GM12878 (cell line): ENCODE measurements around the gene PTPRM. TPM values are rescaled to one million over a fixed set of nuclear protein-coding genes. Genes with fewer than 3 reads are reported as not detected.

Source experiments
- ATAC-seq: fragments of 200-7000 bp; cut with Tn5 transposase; 3 replicates; pipeline ENCODE4 v1.9.1; 2020; ENCODE audit warnings: mild to moderate bottlenecking, moderate library complexity
- BruUV-seq: library from RNA; stranded (reverse); fragments of 400-500 nt; replicated peaks from 2 replicates; lab custom pipeline; 2021; lab: Mats Ljungman, UMichigan
- CTCF ChIA-PET: fragments of 300-600 bp; sonication (Branson Sonifier 250); formaldehyde crosslinking; extraction: SDS; loops from one replicate; lab custom pipeline; 2021; ENCODE audit warnings: inconsistent platforms; lab: Yijun Ruan, JAX
- POLR2A ChIA-PET: fragments of 350-600 bp; formaldehyde crosslinking; extraction: SDS; loops from one replicate; lab custom pipeline; 2021; ENCODE audit warnings: inconsistent platforms; lab: Charles Lee
- RAD21 ChIA-PET: fragments of 300-600 bp; sonication (Branson Sonifier 250); formaldehyde crosslinking; loops from one replicate; lab custom pipeline; 2023; ENCODE audit warnings: antibody characterized with exemption; ENCODE audit not compliant: unreplicated experiment; lab: Charles Lee
- SMC1A ChIA-PET: fragments of 300-600 bp; sonication (Branson Sonifier 250); formaldehyde crosslinking; loops from one replicate; lab custom pipeline; 2023; ENCODE audit not compliant: unreplicated experiment, uncharacterized antibody; lab: Charles Lee
- DNase-seq: peaks from one replicate; pipeline ENCODE4 v3.0.0-alpha.2; 2011; ENCODE audit warnings: low read depth, low spot score
- FAIRE-seq: peaks from 3 replicates; lab custom pipeline; 2011; peaks lifted over from hg19 to GRCh38; lab: Jason Lieb, UNC
- H2AFZ ChIP-seq: 2 replicates; pipeline ENCODE4 v1.6.0; 2011; ENCODE audit warnings: low read depth, low read length, control low read depth; ENCODE audit not compliant: control insufficient read depth
- H3K27ac ChIP-seq: 2 replicates; pipeline ENCODE4 v1.5.1; 2011; ENCODE audit warnings: control low read depth; ENCODE audit not compliant: control insufficient read depth, insufficient read depth
- H3K27me3 ChIP-seq, 2 experiments: replicated peaks in 1 of 2; 2 replicates each; pipeline versions ENCODE4 v1.6.0 to v1.6.1; 2011; ENCODE audit warnings: low read length in 1 of 2; ENCODE audit not compliant: control insufficient read depth in 2 of 2, insufficient read depth in 2 of 2
- H3K36me3 ChIP-seq, 2 experiments: 2 replicates each; pipeline ENCODE4 v1.5.1; 2011; ENCODE audit warnings: low read length in 1 of 2; ENCODE audit not compliant: control insufficient read depth in 2 of 2, insufficient read depth in 2 of 2
- H3K4me1 ChIP-seq: 2 replicates; pipeline ENCODE4 v1.6.1; 2011; ENCODE audit warnings: mild to moderate bottlenecking, low read length, moderate library complexity, mixed read lengths; ENCODE audit not compliant: control insufficient read depth, insufficient read depth
- H3K4me2 ChIP-seq: 2 replicates; pipeline ENCODE4 v1.6.0; 2011; ENCODE audit warnings: control low read depth; ENCODE audit not compliant: control insufficient read depth, insufficient read depth
- H3K4me3 ChIP-seq: fragments of 200-600 bp; sonication (generic); 2 replicates; pipeline ENCODE4 v1.5.1; 2016
- H3K79me2 ChIP-seq: 2 replicates; pipeline ENCODE4 v1.6.0; 2011; ENCODE audit warnings: low read length; ENCODE audit not compliant: control insufficient read depth, insufficient read depth
- H3K9ac ChIP-seq: 2 replicates; pipeline ENCODE4 v1.8.0; 2011; ENCODE audit warnings: low read length, control low read depth, mixed read lengths; ENCODE audit not compliant: control insufficient read depth, insufficient read depth
- H3K9me3 ChIP-seq: replicated peaks from 3 replicates; pipeline ENCODE4 v1.5.1; 2011; ENCODE audit warnings: mild to moderate bottlenecking, low read length; ENCODE audit not compliant: control insufficient read depth, insufficient read depth
- H4K20me1 ChIP-seq: 2 replicates; pipeline ENCODE4 v1.6.0; 2011; ENCODE audit not compliant: control insufficient read depth, insufficient read depth
- KLF5 ChIP-seq: fragments of 450-650 bp; IDR thresholded peaks from 2 replicates; pipeline ENCODE4 v1.6.1; 2014; ENCODE audit warnings: mild to moderate bottlenecking; ENCODE audit not compliant: partially characterized antibody
- MYB ChIP-seq: fragments of 150-350 bp; IDR thresholded peaks from 2 replicates; pipeline ENCODE4 v1.6.1; 2014; ENCODE audit warnings: mild to moderate bottlenecking, low read depth, low read length, borderline replicate concordance
- SPI1 ChIP-seq: IDR thresholded peaks from 2 replicates; pipeline ENCODE4 v1.6.1; 2011; ENCODE audit warnings: low read depth, mild to moderate bottlenecking, low read length, moderate library complexity, borderline replicate concordance; ENCODE audit not compliant: insufficient read depth
- WGBS: methylation state at CpG from one replicate; pipeline ENCODE4 v1.1.6; 2016; ENCODE audit warnings: low lambda C conversion rate; ENCODE audit not compliant: insufficient replicate concordance, insufficient coverage; ENCODE audit errors: missing lambda C conversion rate; 5-methylcytosine and 5-hydroxymethylcytosine counted together
- in situ Hi-C: fragments of 300-500 bp; cut with MboI; formaldehyde crosslinking; loops from 9 replicates; pipeline ENCODE4 v1.14.3; 2018; ENCODE audit warnings: mixed read lengths
- intact Hi-C: fragments of 100-400 bp; cut with micrococcal nuclease; formaldehyde crosslinking; loops from one replicate; pipeline ENCODE4 v1.14.2; 2022; ENCODE audit not compliant: unreplicated experiment
- polyA plus RNA-seq, 11 experiments: library from polyadenylated mRNA; depleted of rRNA in 4 of 11; unstranded in 6 of 11; stranded (reverse) in 5 of 11; fragments of >200 nt; fragmentation: Nextera tagmentation in 4 of 11; fragmentation: Illumina TruSeq in 1 of 11; extraction: Ambion mirVana in 4 of 11; extraction: Trizol in 1 of 11; gene quantifications; 1 replicate in 1 of 11; 2 replicates in 10 of 11; pipeline versions ENCODE4 v1.2.1 to v1.2.3, GENCODE V29; 2011 to 2016; ENCODE audit warnings: inconsistent platforms in 2 of 11, missing spikeins in 2 of 11, low read depth in 1 of 11
- total RNA-seq, 4 experiments: library from RNA; depleted of rRNA in 3 of 4; stranded (reverse); fragments of >200 nt in 3 of 4; fragmentation: Illumina TruSeq in 1 of 4; extraction: Trizol in 1 of 4; gene quantifications; 2 replicates each; pipeline versions ENCODE4 v1.2.1 to v1.2.3, GENCODE V29; 2013 to 2021
- TF ChIP-seq, protein P1 (sequence below): fragments of 450-650 bp; formaldehyde crosslinking; IDR thresholded peaks from 2 replicates; pipeline ENCODE4 v1.4.0; 2020; ENCODE audit warnings: mild to moderate bottlenecking, moderate library complexity
- TF ChIP-seq, protein P2 (sequence below): fragments of 450-650 bp; IDR thresholded peaks from 2 replicates; pipeline ENCODE4 v1.6.1; 2017; ENCODE audit warnings: low read depth, mild to moderate bottlenecking, moderate library complexity

Gene PTPRM
- total and polyA plus RNA-seq, 10 of the 15 experiments (the other 5 are each of a cell fraction or from before 2014, with no cell fraction given): 0.07 to 22.6 (median 0.60) TPM

DNA sequence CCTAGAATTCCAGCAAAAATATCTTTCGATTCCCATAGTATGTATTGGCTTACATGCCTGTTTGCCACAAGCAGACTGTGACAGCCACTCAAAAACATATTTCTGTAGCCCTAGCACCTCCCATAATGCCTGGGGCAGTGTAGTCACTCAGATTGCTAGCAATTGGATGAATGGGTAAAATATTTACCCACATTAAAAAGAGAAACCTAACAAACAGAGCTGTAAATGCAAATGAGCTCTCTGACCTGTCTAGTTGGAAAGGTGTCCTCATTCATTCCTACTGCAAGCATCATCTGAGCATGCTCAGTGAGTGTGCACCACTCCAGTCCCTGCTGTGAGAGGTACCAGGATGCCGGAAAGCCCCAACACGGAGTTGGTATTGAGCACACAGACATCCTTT, 808.1 kb downstream of the PTPRM start (continued):
- TF ChIP-seq, protein P1, sequence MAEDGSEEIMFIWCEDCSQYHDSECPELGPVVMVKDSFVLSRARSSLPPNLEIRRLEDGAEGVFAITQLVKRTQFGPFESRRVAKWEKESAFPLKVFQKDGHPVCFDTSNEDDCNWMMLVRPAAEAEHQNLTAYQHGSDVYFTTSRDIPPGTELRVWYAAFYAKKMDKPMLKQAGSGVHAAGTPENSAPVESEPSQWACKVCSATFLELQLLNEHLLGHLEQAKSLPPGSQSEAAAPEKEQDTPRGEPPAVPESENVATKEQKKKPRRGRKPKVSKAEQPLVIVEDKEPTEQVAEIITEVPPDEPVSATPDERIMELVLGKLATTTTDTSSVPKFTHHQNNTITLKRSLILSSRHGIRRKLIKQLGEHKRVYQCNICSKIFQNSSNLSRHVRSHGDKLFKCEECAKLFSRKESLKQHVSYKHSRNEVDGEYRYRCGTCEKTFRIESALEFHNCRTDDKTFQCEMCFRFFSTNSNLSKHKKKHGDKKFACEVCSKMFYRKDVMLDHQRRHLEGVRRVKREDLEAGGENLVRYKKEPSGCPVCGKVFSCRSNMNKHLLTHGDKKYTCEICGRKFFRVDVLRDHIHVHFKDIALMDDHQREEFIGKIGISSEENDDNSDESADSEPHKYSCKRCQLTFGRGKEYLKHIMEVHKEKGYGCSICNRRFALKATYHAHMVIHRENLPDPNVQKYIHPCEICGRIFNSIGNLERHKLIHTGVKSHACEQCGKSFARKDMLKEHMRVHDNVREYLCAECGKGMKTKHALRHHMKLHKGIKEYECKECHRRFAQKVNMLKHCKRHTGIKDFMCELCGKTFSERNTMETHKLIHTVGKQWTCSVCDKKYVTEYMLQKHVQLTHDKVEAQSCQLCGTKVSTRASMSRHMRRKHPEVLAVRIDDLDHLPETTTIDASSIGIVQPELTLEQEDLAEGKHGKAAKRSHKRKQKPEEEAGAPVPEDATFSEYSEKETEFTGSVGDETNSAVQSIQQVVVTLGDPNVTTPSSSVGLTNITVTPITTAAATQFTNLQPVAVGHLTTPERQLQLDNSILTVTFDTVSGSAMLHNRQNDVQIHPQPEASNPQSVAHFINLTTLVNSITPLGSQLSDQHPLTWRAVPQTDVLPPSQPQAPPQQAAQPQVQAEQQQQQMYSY (CRISPR knock-in tag): no peak
- no peak for TF ChIP-seq MYB

DNA sequence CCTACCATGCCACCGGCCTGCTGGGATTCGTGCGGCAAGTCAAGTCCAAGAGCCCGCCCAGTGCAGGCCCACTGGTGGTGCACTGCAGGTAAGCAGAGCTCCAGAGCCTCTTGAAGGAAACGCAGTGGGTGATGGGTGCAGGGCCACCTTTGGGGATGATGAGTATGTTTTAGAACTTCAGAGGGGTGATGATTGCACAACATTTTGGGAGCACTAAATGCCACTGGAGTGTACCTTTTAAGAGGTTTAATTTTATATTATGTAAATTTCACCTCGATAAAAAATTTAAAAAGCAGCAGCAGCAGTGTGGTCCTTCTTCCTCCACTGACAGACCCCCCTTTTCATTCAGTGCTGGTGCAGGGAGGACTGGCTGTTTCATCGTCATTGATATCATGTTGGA, 809.0 kb downstream of the PTPRM start:
- WGBS: 23% methylated on average over 7 of the region's 7 CpGs
- Histone ChIP-seq H3K4me1 (no peaks in the 10 kb centered on the region), H3K9me3 (no peaks in the 10 kb centered on the region), H3K79me2 (no peaks in the 10 kb centered on the region), H2AFZ (no peak overlapping the region), H3K36me3 (no peaks in the 10 kb centered on the region), H4K20me1 (no peaks in the 10 kb centered on the region), H3K4me3 (no peak overlapping the region), H3K4me2 (no peak overlapping the region), H3K9ac (no peak overlapping the region), H3K27ac (no peak overlapping the region), H3K27me3 (peaks cover 0 to 2% of the 10 kb centered on the region in 2 experiments; a peak in 3 of 4 replicates)
- TF ChIP-seq, protein P2, sequence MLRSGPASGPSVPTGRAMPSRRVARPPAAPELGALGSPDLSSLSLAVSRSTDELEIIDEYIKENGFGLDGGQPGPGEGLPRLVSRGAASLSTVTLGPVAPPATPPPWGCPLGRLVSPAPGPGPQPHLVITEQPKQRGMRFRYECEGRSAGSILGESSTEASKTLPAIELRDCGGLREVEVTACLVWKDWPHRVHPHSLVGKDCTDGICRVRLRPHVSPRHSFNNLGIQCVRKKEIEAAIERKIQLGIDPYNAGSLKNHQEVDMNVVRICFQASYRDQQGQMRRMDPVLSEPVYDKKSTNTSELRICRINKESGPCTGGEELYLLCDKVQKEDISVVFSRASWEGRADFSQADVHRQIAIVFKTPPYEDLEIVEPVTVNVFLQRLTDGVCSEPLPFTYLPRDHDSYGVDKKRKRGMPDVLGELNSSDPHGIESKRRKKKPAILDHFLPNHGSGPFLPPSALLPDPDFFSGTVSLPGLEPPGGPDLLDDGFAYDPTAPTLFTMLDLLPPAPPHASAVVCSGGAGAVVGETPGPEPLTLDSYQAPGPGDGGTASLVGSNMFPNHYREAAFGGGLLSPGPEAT: no peak
- TF ChIP-seq KLF5: no peak
- TF ChIP-seq SPI1: no peak
- BruUV-seq: no TSS peak
- DNase-seq (no peak), FAIRE-seq (no peak), ATAC-seq (no peak)
- intact Hi-C loops (no loop called here), in situ Hi-C loops (loop anchor here (25.0 kb wide), 1 partner anchor 1164 kb away; no protein-coding TSS in a partner anchor)
- POLR2A ChIA-PET: no interaction called here
- SMC1A ChIA-PET: no interaction called here
- RAD21 ChIA-PET: no interaction called here
- CTCF ChIA-PET: no interaction called here
